Right atrium auricular region (tissue), 2 donors: ENCODE measurements around the gene NEGR1. TPM values are rescaled to one million over a fixed set of nuclear protein-coding genes. Genes with fewer than 3 reads are reported as not detected.
"Not testable (repeated sequence)": the region's sequence is repeated elsewhere in the genome, so short reads cannot be mapped to it uniquely, and the experiment has no call there.

ENCODE experiments used
- DNase-seq: peaks from one replicate; pipeline ENCODE4 v3.0.0-alpha.2; 2019; ENCODE audit warnings: low spot score
- H3K27ac ChIP-seq, 2 donors: fragments of 200-600 bp; sonication (generic); 1 replicate in 1 of 2; 2 replicates in 1 of 2; pipeline ENCODE4 v1.5.1; 2016 to 2019
- H3K27me3 ChIP-seq, 2 donors: fragments of 200-600 bp; sonication (generic); one replicate each; pipeline versions ENCODE4 v1.5.1 to v1.6.0; 2017 to 2019
- H3K36me3 ChIP-seq: fragments of 200-600 bp; sonication (generic); one replicate; pipeline ENCODE4 v1.5.1; 2016
- H3K4me1 ChIP-seq, 2 donors: fragments of 200-600 bp; sonication (generic); one replicate each; pipeline versions ENCODE4 v1.5.1 to v1.6.0; 2017 to 2019
- H3K4me3 ChIP-seq, 2 donors: fragments of 200-600 bp; sonication (generic); 1 replicate in 1 of 2; 2 replicates in 1 of 2; pipeline ENCODE4 v1.5.1; 2017 to 2019; ENCODE audit warnings: mild to moderate bottlenecking in 1 of 2, moderate library complexity in 1 of 2
- H3K9me3 ChIP-seq, 2 donors: fragments of 200-600 bp; sonication (generic); one replicate each; pipeline ENCODE4 v1.5.1; 2019
- CTCF ChIP-seq, 2 donors: fragments of 200-600 bp; sonication (generic); IDR thresholded peaks; one replicate each; pipeline ENCODE4 v1.5.1; 2019; ENCODE audit warnings: antibody characterized with exemption in 2 of 2
- total RNA-seq, 2 donors: library from RNA; depleted of rRNA; stranded (reverse); fragments of >200 nt; gene quantifications; one replicate each; pipeline ENCODE4 v1.1.0, GENCODE V29; 2016

NEGR1 gene
- total RNA-seq, 2 donors from 2014 or later = 9.3 to 9.9 TPM

GRCh38 chr1:72271555-72272085, 10.7 kb downstream of the NEGR1 start:
- TF ChIP-seq CTCF (IDR thresholded peaks at IDR 0.05) = no peak
- H3K4me3 ChIP-seq = no peak overlapping the region
- H3K27me3 ChIP-seq = no peaks in the 10 kb centered on the region
- DNase-seq = no peak
- no peak overlapping the region for H3K27ac ChIP-seq
- no peaks in the 10 kb centered on the region for H3K36me3 ChIP-seq
- no peaks in the 10 kb centered on the region for H3K9me3 ChIP-seq
- no peaks in the 10 kb centered on the region for H3K4me1 ChIP-seq

- no peak overlapping the region for H3K27ac ChIP-seq
- TF ChIP-seq CTCF (IDR thresholded peaks at IDR 0.05) = no peak
- no peaks in the 10 kb centered on the region for H3K36me3 ChIP-seq
- H3K27me3 ChIP-seq = no peaks in the 10 kb centered on the region
- H3K4me3 ChIP-seq = no peak overlapping the region
- no peaks in the 10 kb centered on the region for H3K4me1 ChIP-seq
- no peak for DNase-seq
- H3K9me3 ChIP-seq = no peaks in the 10 kb centered on the region
Measured at GRCh38 chr1:72262735-72263134, 19.6 kb downstream of the NEGR1 start.

- Histone ChIP-seq H3K4me3 (no peak overlapping the region), H3K4me1 (no peaks in the 10 kb centered on the region), H3K9me3 (no peaks in the 10 kb centered on the region), H3K27ac (no peak overlapping the region), H3K36me3 (no peaks in the 10 kb centered on the region), H3K27me3 (no peaks in the 10 kb centered on the region)
- DNase-seq = no peak
- no peak for TF ChIP-seq CTCF (IDR thresholded peaks at IDR 0.05)
Measured at GRCh38 chr1:72253132-72253531, 29.2 kb downstream of the NEGR1 start.

DNA sequence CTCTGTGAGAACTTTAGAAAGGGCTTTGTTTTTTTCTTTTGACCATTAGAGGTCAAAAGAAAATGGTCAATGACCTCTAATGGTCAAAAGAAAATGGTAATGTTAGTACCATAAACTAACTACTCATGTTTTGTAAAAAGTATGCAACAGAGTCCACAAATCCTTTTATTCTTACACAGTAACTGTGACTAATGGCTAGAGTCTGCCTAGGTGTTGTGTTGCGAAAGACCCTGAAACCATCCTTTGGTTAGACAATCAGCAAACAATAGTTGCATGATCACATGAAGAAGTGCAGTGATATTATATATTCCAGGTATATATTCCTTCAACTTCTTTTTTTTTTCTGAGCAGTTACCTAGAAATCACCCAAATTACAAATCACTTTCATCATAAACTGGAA, 40.9 kb downstream of the NEGR1 start:
- no peak for TF ChIP-seq CTCF (IDR thresholded peaks at IDR 0.05)
- Histone ChIP-seq H3K27me3 (no peaks in the 10 kb centered on the region), H3K4me3 (no peak overlapping the region), H3K9me3 (no peaks in the 10 kb centered on the region), H3K4me1 (no peaks in the 10 kb centered on the region), H3K27ac (no peak overlapping the region), H3K36me3 (no peaks in the 10 kb centered on the region)
- no peak for DNase-seq

DNA sequence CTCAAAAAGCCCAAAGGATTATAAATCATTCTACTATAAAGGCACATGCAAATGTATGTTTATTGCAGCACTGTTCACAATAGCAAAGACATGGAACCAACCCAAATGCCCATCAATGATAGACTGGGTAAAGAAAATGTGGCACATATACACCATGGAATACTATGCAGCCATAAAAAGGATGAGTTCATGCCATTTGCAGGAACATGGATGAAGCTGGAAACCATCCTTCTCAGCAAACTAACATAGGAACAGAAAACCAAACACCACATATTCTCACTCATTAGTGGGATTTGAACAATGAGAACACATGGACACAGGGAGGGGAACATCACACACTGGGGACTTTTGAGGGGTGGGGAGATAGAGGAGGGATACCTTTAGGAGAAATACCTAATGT, 46.4 kb downstream of the NEGR1 start:
- not testable (repeated sequence) for H3K27ac ChIP-seq, H3K27me3 ChIP-seq, H3K4me3 ChIP-seq, DNase-seq, H3K36me3 ChIP-seq, H3K4me1 ChIP-seq, H3K9me3 ChIP-seq

GRCh38 chr1:72235062-72235461, 47.3 kb downstream of the NEGR1 start:
- Histone ChIP-seq H3K9me3 (no peaks in the 10 kb centered on the region), H3K27ac (no peak overlapping the region)
- no peak for DNase-seq

More at GRCh38 chr1:72235062-72235461, 47.3 kb downstream of the NEGR1 start:
- H3K27me3 ChIP-seq = no peaks in the 10 kb centered on the region
- H3K4me3 ChIP-seq = no peak overlapping the region
- no peaks in the 10 kb centered on the region for H3K36me3 ChIP-seq
- H3K4me1 ChIP-seq = no peaks in the 10 kb centered on the region
- no peak for TF ChIP-seq CTCF (IDR thresholded peaks at IDR 0.05)
